CD14-positive monocyte (primary cell): ENCODE measurements around the gene RPS2. TPM values are rescaled to one million over a fixed set of nuclear protein-coding genes. Genes with fewer than 3 reads are reported as not detected.

Experiments used
- DNase-seq, 3 donors: peaks; one replicate each; pipeline ENCODE4 v3.0.0-alpha.2; 2011 to 2022
- H2AFZ ChIP-seq: 2 replicates; pipeline ENCODE4 v1.6.0; 2012; ENCODE audit warnings: mild to moderate bottlenecking, low read depth, low read length, inconsistent platforms; ENCODE audit not compliant: insufficient read depth, poor library complexity, severe bottlenecking
- H3K27ac ChIP-seq, 2 donors: 1 replicate in 1 of 2; 2 replicates in 1 of 2; pipeline ENCODE4 v1.5.1; 2012 to 2013; ENCODE audit warnings: low read length in 2 of 2, control low read depth in 1 of 2, inconsistent platforms in 1 of 2, low read depth in 1 of 2, mild to moderate bottlenecking in 1 of 2
- H3K27me3 ChIP-seq, 2 donors: one replicate each; pipeline versions ENCODE4 v1.6.0 to v1.6.1; 2011 to 2013; ENCODE audit warnings: low read length in 2 of 2; ENCODE audit not compliant: control insufficient read depth in 2 of 2, insufficient read depth in 2 of 2
- H3K36me3 ChIP-seq, 2 donors: replicated peaks in 1 of 2; 1 replicate in 1 of 2; 2 replicates in 1 of 2; pipeline versions ENCODE4 v1.5.1 to v1.6.1; 2012 to 2013; ENCODE audit warnings: low read length in 2 of 2, control low read depth in 1 of 2, inconsistent platforms in 1 of 2, mild to moderate bottlenecking in 1 of 2; ENCODE audit not compliant: insufficient read depth in 2 of 2, control insufficient read depth in 1 of 2
- H3K4me1 ChIP-seq, 2 donors: 1 replicate in 1 of 2; 2 replicates in 1 of 2; pipeline versions ENCODE4 v1.5.1 to v1.6.1; 2012 to 2013; ENCODE audit warnings: low read length in 2 of 2, control low read depth in 1 of 2, inconsistent platforms in 1 of 2, mild to moderate bottlenecking in 1 of 2, moderate library complexity in 1 of 2; ENCODE audit not compliant: insufficient read depth in 2 of 2, control insufficient read depth in 1 of 2
- H3K4me2 ChIP-seq: replicated peaks from 2 replicates; pipeline ENCODE3; 2012; ENCODE audit warnings: low read length, moderate library complexity, mild to moderate bottlenecking; ENCODE audit not compliant: poor library complexity, severe bottlenecking; ENCODE audit errors: extremely low read depth
- H3K4me3 ChIP-seq, 3 experiments: fragments of 200-600 bp in 1 of 3; sonication (generic) in 1 of 3; replicated peaks in 1 of 3; 1 replicate in 2 of 3; 2 replicates in 1 of 3; pipeline ENCODE4 v1.5.1; 2011 to 2013; ENCODE audit warnings: low read length in 3 of 3, mild to moderate bottlenecking in 3 of 3, control low read depth in 2 of 3, low read depth in 2 of 3, inconsistent platforms in 1 of 3, moderate library complexity in 1 of 3
- H3K79me2 ChIP-seq: 2 replicates; pipeline ENCODE4 v1.6.0; 2012; ENCODE audit warnings: mild to moderate bottlenecking, control low read depth, inconsistent platforms, low read length, moderate library complexity; ENCODE audit not compliant: insufficient read depth
- H3K9ac ChIP-seq: 2 replicates; pipeline ENCODE4 v1.6.0; 2017; ENCODE audit warnings: low read length, mild to moderate bottlenecking; ENCODE audit not compliant: insufficient read depth, poor library complexity, severe bottlenecking
- H3K9me3 ChIP-seq, 2 donors: replicated peaks in 1 of 2; 1 replicate in 1 of 2; 2 replicates in 1 of 2; pipeline versions ENCODE4 v1.5.1 to v1.6.1; 2012 to 2013; ENCODE audit warnings: low read length in 2 of 2, control low read depth in 1 of 2; ENCODE audit not compliant: control insufficient read depth in 1 of 2, insufficient read depth in 1 of 2
- H4K20me1 ChIP-seq: 2 replicates; pipeline ENCODE4 v1.6.0; 2012; ENCODE audit warnings: mild to moderate bottlenecking, low read length, control low read depth, moderate library complexity; ENCODE audit not compliant: insufficient read depth
- H3K27ac Mint-ChIP-seq, 7 donors: one replicate each; pipeline ENCODE4 v1.8.0; 2020; ENCODE audit warnings: mild to moderate bottlenecking in 7 of 7, mixed read lengths in 7 of 7, moderate library complexity in 6 of 7, inconsistent platforms in 2 of 7
- H3K27me3 Mint-ChIP-seq, 3 donors: one replicate each; pipeline ENCODE4 v1.8.0; 2021 to 2022; ENCODE audit warnings: low read depth in 3 of 3, mild to moderate bottlenecking in 3 of 3, mixed read lengths in 3 of 3, moderate library complexity in 3 of 3, inconsistent platforms in 1 of 3
- H3K36me3 Mint-ChIP-seq, 2 donors: one replicate each; pipeline ENCODE4 v1.8.0; 2020; ENCODE audit warnings: mixed read lengths in 2 of 2, inconsistent platforms in 1 of 2, mild to moderate bottlenecking in 1 of 2
- H3K4me1 Mint-ChIP-seq: one replicate; pipeline ENCODE4 v1.8.0; 2020; ENCODE audit warnings: mild to moderate bottlenecking, mixed read lengths
- H3K4me3 Mint-ChIP-seq, 2 donors: one replicate each; pipeline ENCODE4 v1.8.0; 2020; ENCODE audit warnings: mild to moderate bottlenecking in 2 of 2, mixed read lengths in 2 of 2, moderate library complexity in 1 of 2
- H3K9me3 Mint-ChIP-seq, 7 donors: one replicate each; pipeline ENCODE4 v1.8.0; 2020 to 2022; ENCODE audit warnings: mixed read lengths in 7 of 7, mild to moderate bottlenecking in 6 of 7, moderate library complexity in 6 of 7, inconsistent platforms in 2 of 7
- WGBS: methylation state at CpG from one replicate; pipeline ENCODE4 v1.1.5; 2013; ENCODE audit warnings: missing lambda C conversion rate; ENCODE audit not compliant: insufficient coverage; 5-methylcytosine and 5-hydroxymethylcytosine counted together
- intact Hi-C, 2 donors: fragments of 100-400 bp; cut with micrococcal nuclease; formaldehyde crosslinking; loops; one replicate each; pipeline versions ENCODE4 v1.15.0 to v1.15.1; 2023
- polyA plus RNA-seq, 3 donors: library from polyadenylated mRNA; depleted of rRNA in 1 of 3; unstranded in 2 of 3; stranded (reverse) in 1 of 3; fragments of 300-500 nt in 2 of 3; fragments of >200 nt in 1 of 3; fragmentation: Illumina TruSeq in 2 of 3; gene quantifications; 1 replicate in 2 of 3; 2 replicates in 1 of 3; pipeline ENCODE4 v1.2.3, GENCODE V29; 2012 to 2021
- TF ChIP-seq, protein P1 (sequence below): fragments of 200-600 bp; IDR thresholded peaks from one replicate; pipeline ENCODE4 v1.8.0; 2022; ENCODE audit warnings: antibody characterized with exemption, mild to moderate bottlenecking

RPS2 gene
- polyA plus RNA-seq, 3 donors: 1,849 to 2,136 (median 1,893) TPM

DNA sequence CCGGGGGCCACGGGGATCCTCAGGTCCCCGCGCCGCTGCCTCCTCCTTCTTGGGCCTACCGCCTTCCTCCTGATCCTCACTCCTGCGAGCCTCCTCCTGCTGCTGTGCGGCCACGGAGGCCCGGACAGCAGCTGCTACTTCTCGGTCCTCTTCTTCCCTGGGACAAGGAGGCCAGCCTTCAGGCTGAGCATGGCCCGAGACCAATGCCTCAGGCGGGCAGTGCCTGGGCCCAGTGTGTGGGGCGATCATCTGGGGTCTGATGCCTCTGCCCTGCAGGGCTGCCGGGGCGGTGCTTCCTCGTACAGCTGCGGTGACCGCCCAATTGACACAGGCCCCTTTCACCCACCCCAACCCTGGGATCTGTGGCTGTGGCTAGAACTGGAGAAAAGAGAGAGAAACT, 36.4 kb upstream of the RPS2 start:
- Histone ChIP-seq H3K4me1 (peaks cover 8 to 23% of the 10 kb centered on the region in 2 donors), H3K79me2 (peaks cover 26% of the 10 kb centered on the region), H2AFZ (no peak overlapping the region), H3K36me3 (peaks cover 54 to 69% of the 10 kb centered on the region in 2 donors), H3K27ac (no peak overlapping the region), H3K9ac (no peak overlapping the region), H3K4me3 (no peak overlapping the region), H3K9me3 (no peaks in the 10 kb centered on the region), H3K4me2 (no peak overlapping the region), H3K27me3 (no peaks in the 10 kb centered on the region), H4K20me1 (peaks cover 40% of the 10 kb centered on the region)
- Mint-ChIP-seq H3K27me3 (peaks cover 0 to under 1% (median 0%) of the 10 kb centered on the region in 3 donors), H3K9me3 (peaks cover 0 to 2% (median 0%) of the 10 kb centered on the region in 7 donors), H3K27ac (peak overlapping the region in 2 of 7 donors; percentile 63 to 67), H3K4me1 (peaks cover 17% of the 10 kb centered on the region), H3K4me3 (no peak overlapping the region), H3K36me3 (peaks cover 42 to 64% of the 10 kb centered on the region in 2 donors)
- TF ChIP-seq, protein P1, sequence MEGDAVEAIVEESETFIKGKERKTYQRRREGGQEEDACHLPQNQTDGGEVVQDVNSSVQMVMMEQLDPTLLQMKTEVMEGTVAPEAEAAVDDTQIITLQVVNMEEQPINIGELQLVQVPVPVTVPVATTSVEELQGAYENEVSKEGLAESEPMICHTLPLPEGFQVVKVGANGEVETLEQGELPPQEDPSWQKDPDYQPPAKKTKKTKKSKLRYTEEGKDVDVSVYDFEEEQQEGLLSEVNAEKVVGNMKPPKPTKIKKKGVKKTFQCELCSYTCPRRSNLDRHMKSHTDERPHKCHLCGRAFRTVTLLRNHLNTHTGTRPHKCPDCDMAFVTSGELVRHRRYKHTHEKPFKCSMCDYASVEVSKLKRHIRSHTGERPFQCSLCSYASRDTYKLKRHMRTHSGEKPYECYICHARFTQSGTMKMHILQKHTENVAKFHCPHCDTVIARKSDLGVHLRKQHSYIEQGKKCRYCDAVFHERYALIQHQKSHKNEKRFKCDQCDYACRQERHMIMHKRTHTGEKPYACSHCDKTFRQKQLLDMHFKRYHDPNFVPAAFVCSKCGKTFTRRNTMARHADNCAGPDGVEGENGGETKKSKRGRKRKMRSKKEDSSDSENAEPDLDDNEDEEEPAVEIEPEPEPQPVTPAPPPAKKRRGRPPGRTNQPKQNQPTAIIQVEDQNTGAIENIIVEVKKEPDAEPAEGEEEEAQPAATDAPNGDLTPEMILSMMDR: no peak
- no peak for DNase-seq
- over 99% methylated on average over 14 of the region's 19 CpGs for WGBS
- intact Hi-C loops: loop anchor here (10.0 kb wide), 2 partner anchors 244 to 254 kb away; partner anchors contain the start of gene ECI1 (in 1 of the 2)

DNA sequence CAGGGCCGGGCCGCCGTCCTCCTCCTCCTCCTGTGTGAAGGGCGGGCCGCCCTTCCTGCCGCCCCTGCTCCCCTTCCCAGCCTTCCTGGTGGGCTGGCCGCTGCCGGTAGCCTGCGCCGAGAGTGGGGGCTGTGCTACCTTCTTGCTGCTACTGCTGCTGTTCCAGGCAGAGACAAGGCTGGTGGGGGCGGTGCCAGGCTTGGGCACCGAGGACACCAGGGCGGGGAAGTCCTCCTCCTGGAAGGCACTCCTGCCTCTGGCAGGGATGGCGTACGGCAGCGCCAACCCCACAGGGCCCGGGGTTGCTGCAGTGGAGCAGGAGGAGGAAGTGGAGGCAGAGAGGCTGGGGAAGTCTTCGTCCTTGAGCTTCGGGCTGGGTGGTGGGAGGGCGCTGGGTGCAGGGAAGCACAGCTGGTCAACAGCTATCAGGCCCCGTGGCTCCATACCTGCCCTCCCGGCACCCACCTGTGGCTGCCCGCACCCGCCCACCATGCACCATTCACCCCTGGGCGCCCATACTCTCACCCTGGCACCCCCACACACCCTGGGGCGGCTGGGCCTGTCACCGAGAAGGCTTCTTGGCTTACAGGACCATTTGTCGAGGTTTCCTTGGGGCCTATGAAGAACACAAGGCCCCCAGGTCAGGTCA, 35.4 kb upstream of the RPS2 start:
- peaks cover 6 to 13% of the 10 kb centered on the region in 2 donors for H3K4me1 ChIP-seq
- no peak overlapping the region for H3K27ac ChIP-seq
- H3K36me3 ChIP-seq: peaks cover 52 to 69% of the 10 kb centered on the region in 2 donors
- H3K9ac ChIP-seq: no peak overlapping the region
- Mint-ChIP-seq H3K27ac (no peak overlapping the region), H3K4me1 (peaks cover 7% of the 10 kb centered on the region), H3K27me3 (no peaks in the 10 kb centered on the region), H3K36me3 (peaks cover 47 to 61% of the 10 kb centered on the region in 2 donors), H3K9me3 (no peaks in the 10 kb centered on the region), H3K4me3 (no peak overlapping the region)
- intact Hi-C loops: loop anchor here (10.0 kb wide), 2 partner anchors 245 to 255 kb away; partner anchors contain the start of gene ECI1 (in 1 of the 2)
- no peak overlapping the region for H3K4me3 ChIP-seq
- no peak overlapping the region for H2AFZ ChIP-seq
- no peaks in the 10 kb centered on the region for H3K27me3 ChIP-seq
- H3K9me3 ChIP-seq: no peaks in the 10 kb centered on the region
- H3K79me2 ChIP-seq: peaks cover 16% of the 10 kb centered on the region
- 94% methylated on average over 28 of the region's 28 CpGs for WGBS
- DNase-seq: no peak
- H3K4me2 ChIP-seq: no peak overlapping the region
- TF ChIP-seq, protein P1: no peak
- peaks cover 30% of the 10 kb centered on the region for H4K20me1 ChIP-seq
